ENCODE results near the gene NDUFC1.
"Not testable (repeated sequence)": the region's sequence is repeated elsewhere in the genome, so short reads cannot be mapped to it uniquely, and the experiment has no call there.

Gene NDUFC1

DNA sequence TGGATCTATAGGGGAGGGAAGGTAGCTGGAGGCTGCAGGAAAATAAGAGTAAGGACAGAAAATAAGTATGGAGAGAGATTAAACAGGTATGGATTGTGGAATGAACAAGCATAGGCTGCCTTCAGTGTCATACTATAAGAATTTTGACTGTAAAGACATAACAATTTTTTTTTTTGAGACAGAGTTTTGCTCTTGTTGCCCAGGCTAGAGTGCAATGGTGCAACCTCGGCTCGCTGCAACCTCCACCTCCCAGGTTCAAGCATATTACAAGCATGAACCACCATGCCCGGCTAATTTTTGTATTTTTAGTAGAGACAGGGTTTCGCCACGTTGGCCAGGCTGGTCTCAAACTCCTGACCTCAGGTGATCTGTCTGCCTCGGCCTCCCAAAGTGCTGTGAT lies 46.7 kb downstream of the NDUFC1 start:
- H3K27ac ChIP-seq; DNase-seq (ENCODE audit: low read depth, low spot score): not testable (repeated sequence)

DNA sequence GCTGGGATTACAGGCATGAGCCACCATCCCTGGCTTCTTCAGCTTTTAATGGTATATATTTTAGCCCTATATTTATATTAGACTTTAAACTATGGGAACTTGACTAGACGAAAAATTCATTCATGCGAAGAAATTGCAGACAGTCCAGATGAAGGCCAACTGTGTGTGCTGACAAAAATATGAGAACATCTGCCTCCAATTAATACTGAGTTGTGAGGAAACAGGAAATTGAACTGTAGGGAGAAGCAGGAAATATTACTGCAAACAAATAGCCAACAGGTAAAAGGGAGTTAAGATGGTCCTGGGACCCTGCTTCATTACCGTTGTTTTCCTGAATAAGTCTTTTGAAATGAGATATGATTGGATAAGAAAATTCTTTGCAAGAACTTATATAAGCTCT lies 48.6 kb downstream of the NDUFC1 start:
- H3K27ac ChIP-seq = no peak overlapping the region
- DNase-seq (ENCODE audit: low read depth, low spot score) = no peak

DNA sequence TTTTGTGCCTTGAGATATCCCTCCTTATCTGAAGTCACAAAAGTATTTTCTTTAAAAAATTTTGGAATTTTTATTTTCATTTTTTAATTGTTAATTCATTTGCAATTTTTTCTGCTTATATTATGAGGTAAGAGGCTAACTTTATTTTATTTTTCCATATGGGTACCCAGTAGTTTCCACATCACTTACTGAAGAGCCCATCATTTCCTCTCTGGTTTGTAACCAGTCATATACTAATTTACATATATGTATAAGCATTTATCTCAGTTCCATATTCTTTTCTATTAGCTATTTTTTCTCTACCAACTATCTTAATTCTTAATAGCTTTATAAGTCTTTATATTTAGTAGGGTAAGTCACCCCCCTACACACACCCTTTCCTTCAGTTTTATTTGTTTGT lies 49.2 kb downstream of the NDUFC1 start:
- DNase-seq (ENCODE audit: low read depth, low spot score) = no peak

DNA sequence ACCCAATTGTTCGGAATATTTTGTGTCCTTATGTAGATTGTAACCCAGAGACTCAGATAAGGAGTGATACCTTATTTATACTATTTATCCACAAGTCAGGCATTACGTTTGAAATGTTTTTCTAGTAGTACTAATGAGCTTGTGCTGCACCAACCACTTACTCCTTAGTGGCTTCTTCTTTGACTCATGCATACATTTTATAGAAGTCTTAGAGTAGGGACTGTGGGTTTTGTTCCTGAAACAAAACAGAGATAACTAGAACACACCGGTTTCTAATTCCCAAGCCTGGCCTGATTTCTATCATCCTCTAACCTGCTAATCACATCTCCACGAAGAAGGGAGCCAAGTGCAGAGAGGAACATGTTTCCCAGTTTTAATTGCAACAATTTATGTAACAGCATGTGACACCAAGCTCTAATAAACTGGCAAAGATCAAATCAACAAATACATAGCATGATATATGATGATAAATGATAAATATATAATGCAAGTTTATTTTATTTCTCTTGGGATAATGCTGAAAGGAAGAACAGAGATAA lies 54.5 kb downstream of the NDUFC1 start:
- no peak overlapping the region for H3K27ac ChIP-seq

More for the DNA sequence above, 49.2 kb downstream of the NDUFC1 start:
- no peak overlapping the region for H3K27ac ChIP-seq

GRCh38 chr4:139247241-139247640 lies 55.0 kb downstream of the NDUFC1 start:
- H3K27ac ChIP-seq = no peak overlapping the region
- DNase-seq (ENCODE audit: low read depth, low spot score) = no peak

More for the DNA sequence above, 54.5 kb downstream of the NDUFC1 start:
- DNase-seq (ENCODE audit: low read depth, low spot score) = no peak

GRCh38 chr4:139246166-139246565 lies 56.1 kb downstream of the NDUFC1 start:
- DNase-seq (ENCODE audit: low read depth, low spot score) = no peak
- H3K27ac ChIP-seq = no peak overlapping the region

GRCh38 chr4:139245590-139245989 lies 56.7 kb downstream of the NDUFC1 start:
- H3K27ac ChIP-seq = no peak overlapping the region
- DNase-seq (ENCODE audit: low read depth, low spot score) = no peak

DNA sequence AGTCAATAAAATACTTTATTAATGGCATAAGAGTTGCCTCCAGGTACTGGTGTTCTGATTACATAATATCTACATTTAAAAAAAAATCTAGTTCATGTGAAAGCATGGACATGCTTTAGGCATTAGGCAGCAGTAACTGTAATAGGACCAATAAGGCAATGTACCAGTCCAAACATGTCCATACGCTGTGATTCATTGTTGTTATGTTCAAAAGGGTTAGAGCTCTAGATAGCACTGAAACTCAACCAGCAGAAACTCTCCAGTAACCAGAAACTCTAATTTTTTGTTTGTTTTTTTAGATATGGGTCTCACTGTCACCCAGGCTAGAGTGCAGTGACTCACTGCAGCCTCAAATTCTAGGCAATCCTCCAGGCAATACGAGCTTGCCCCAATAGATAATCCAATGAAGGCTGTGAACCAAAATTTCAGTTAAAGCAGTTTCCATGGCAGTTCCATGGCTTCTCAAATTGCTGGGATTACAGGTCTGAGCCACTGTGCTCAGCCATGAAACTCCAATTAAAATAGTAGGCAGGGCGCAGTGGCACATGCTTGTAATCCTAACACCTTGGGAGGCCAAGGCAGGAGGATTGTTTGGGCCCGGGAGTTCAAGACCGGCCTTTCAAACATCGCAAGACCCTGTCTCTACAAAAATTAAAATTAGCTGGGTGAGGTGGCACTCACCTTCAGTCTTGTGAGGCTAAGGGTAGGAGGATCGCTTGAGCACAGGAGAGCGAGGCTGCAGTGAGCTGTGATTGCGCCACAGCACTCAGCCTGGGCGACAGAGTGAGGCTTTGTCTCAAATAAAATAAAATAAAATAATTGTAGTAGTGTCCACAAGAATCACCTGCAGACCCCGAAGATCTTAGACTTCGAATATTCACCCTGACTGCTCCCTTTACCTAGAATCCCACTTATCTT lies 58.6 kb downstream of the NDUFC1 start:
- peak; percentile 99 for DNase-seq (ENCODE audit: low read depth, low spot score)
- H3K27ac ChIP-seq = peak overlapping the region; percentile 89

DNA sequence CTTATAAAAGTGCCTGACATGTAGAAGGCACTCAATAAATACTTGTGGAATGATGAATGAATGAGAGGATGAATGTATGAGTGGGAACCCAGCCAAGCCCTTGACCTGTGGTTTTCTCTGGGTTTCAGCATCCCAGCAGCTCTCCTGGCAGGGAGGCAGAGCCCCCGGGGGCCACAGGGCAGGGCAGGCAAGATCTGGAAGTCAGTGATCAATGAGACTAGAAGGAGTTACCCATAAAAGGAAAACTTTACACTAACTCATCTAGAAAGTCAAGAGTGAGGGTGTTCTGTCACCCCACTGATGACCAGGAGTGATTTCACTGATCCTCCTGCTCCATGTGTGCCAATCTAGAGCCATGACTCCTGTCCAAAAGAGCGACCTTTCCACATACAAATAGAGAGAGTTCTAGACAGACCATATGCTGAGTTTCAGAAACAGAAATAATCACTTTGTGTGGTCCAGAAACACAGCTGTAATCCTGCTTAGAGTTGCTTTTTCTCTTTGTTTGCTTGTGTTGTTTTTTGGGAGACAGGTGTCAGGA lies 59.7 kb downstream of the NDUFC1 start:
- peak; percentile 68 for DNase-seq (ENCODE audit: low read depth, low spot score)
- H3K27ac ChIP-seq = peak overlapping the region; percentile 89

DNA sequence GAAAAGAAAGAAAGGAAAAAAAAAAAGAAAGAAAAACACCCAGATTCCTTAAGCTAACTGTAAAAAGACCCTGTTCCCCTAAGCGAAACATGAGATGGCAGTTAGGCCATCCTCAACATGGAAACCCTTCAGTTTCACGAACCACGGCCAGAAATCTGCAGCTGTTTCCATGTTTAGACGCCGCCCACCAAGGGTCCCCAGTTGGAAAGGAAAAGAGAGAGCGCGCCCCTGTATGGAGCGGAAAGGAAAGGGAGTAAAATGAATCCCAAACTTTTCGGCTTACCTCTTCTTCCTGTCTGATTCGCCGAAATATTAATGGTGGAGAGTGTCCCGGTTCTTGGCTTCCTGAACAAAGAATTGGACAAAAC lies 60.5 kb downstream of the NDUFC1 start:
- no peak for DNase-seq (ENCODE audit: low read depth, low spot score)
- peak overlapping the region; percentile 89 for H3K27ac ChIP-seq

GRCh38 chr4:139241086-139241783 lies 61.0 kb downstream of the NDUFC1 start:
- no peak overlapping the region for H3K27ac ChIP-seq
- no peak for DNase-seq (ENCODE audit: low read depth, low spot score)
